ENCODE data around the gene PRKN.

PRKN gene

GRCh38 chr6:162005372-162005771, 722.2 kb downstream of the PRKN start:
- no peak for TF ChIP-seq CTCF (IDR thresholded peaks at IDR 0.05; ENCODE audit: low read depth, low read length)
- DNase-seq (ENCODE audit: extremely low read depth, low read depth), result no peak

GRCh38 chr6:161996783-161997182, 730.8 kb downstream of the PRKN start:
- no peak for TF ChIP-seq CTCF (IDR thresholded peaks at IDR 0.05; ENCODE audit: low read depth, low read length)
- DNase-seq (ENCODE audit: extremely low read depth, low read depth), result no peak

DNA sequence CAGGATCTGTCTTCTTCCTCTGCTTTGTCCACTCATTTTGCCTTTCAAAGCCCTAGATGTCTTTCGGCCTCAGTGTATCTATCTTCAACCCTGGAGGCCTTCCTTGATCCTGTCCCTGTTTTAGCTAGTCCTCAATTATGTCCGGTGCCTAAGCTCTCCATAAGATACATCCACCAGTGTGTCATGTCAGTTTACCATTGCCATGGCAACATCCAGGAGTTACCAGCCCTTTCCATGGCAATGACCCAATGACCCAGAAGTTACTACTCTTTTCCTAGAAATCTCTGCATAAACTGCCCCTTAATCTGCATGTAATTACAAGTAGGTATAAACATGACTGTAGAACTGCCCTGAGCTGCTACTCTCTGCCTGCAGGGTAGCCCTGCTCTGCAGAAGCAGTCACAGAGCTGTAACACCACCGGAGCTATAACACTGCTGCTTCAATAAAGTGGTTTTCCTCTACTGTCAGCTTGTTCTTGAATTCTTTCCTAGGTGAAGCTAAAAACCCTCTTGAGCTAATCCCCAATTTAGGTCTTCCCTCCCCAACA, 741.6 kb downstream of the PRKN start:
- no peak for TF ChIP-seq CTCF (IDR thresholded peaks at IDR 0.05; ENCODE audit: low read depth, low read length)
- no peak for DNase-seq (ENCODE audit: extremely low read depth, low read depth)

DNA sequence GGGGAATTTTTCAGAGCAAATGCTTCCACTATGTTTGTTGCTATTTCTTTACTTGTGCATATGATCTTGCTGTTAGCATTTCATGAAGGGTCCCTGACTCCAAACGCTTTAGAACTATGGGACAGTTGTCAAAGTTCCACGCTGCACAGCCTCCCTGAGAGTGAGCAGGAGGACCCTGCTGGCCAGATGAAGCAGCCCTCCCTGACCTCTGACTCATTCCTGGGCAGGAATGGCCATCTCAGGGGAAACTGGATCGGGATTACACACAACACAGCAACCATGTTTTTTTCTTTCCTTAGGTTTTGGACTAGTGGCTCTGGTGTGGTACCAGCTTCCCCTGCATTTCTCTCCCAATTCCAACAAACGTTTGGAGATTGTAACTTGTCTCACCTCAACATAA, 742.9 kb downstream of the PRKN start:
- no peak for DNase-seq (ENCODE audit: extremely low read depth, low read depth)
- no peak for TF ChIP-seq CTCF (IDR thresholded peaks at IDR 0.05; ENCODE audit: low read depth, low read length)

- TF ChIP-seq CTCF (IDR thresholded peaks at IDR 0.05; ENCODE audit: low read depth, low read length), result no peak
- no peak for DNase-seq (ENCODE audit: extremely low read depth, low read depth)
Observed at GRCh38 chr6:161976553-161976952, 751.0 kb downstream of the PRKN start.

GRCh38 chr6:161973064-161973463, 754.5 kb downstream of the PRKN start:
- DNase-seq (ENCODE audit: extremely low read depth, low read depth), result no peak
- no peak for TF ChIP-seq CTCF (IDR thresholded peaks at IDR 0.05; ENCODE audit: low read depth, low read length)

DNA sequence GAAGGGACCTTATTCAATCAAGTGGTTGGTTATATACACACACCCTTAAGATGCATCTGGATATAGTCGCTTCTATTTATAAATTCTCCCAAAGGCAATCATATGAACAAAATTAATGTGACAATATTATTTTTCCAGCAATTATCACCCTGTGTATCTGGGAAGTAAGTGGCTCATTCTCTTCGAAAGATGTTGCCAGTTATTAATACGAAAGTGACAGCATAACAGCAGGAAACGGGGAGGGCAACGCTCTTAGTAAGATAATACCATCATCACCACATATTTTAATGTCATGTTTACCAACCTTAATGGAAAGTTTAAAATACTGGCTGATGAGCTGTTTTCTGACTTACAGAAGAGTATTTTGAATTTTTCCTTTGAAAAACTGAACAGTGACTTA, 756.5 kb downstream of the PRKN start:
- no peak for TF ChIP-seq CTCF (IDR thresholded peaks at IDR 0.05; ENCODE audit: low read depth, low read length)

More for the DNA sequence above, 756.5 kb downstream of the PRKN start:
- no peak for DNase-seq (ENCODE audit: extremely low read depth, low read depth)

Measured in AG09319 (cell line).